ENCODE measurements around the gene CLEC3A.

DNA sequence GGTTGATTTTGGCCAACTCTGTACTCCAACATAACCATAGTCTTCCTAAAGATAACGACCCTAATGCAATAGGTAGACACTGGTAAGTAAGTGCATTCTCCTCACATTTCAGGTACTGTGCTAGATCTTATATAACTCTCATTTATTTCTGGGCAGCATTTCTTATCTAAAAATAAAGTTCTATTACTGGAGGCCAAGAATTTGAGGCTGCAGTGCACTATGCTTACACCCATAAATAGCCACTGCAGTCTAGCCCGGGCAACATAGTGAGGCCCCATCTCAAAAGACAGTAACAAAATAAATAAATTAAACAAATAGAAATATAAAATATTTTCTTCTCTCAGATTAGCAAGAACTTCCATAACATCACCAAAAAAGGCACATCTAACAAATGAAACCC is 12.7 kb downstream of the CLEC3A start:
- no peak for TF ChIP-seq POLR2A (IDR thresholded peaks at IDR 0.05)
- TF ChIP-seq, protein P1, sequence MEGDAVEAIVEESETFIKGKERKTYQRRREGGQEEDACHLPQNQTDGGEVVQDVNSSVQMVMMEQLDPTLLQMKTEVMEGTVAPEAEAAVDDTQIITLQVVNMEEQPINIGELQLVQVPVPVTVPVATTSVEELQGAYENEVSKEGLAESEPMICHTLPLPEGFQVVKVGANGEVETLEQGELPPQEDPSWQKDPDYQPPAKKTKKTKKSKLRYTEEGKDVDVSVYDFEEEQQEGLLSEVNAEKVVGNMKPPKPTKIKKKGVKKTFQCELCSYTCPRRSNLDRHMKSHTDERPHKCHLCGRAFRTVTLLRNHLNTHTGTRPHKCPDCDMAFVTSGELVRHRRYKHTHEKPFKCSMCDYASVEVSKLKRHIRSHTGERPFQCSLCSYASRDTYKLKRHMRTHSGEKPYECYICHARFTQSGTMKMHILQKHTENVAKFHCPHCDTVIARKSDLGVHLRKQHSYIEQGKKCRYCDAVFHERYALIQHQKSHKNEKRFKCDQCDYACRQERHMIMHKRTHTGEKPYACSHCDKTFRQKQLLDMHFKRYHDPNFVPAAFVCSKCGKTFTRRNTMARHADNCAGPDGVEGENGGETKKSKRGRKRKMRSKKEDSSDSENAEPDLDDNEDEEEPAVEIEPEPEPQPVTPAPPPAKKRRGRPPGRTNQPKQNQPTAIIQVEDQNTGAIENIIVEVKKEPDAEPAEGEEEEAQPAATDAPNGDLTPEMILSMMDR (IDR thresholded peaks at IDR 0.05), result no peak
